Glomerular endothelial cell (primary cell): ENCODE measurements around the gene NHP2. TPM values are rescaled to one million over a fixed set of nuclear protein-coding genes. Genes with fewer than 3 reads are reported as not detected.
"Not testable (repeated sequence)": the region's sequence is repeated elsewhere in the genome, so short reads cannot be mapped to it uniquely, and the experiment has no call there.

Experiments used
- DNase-seq: peaks from one replicate; pipeline ENCODE4 v3.0.0-alpha.2; 2011; ENCODE audit warnings: low read depth, low spot score; ENCODE audit errors: extremely low read depth
- total RNA-seq: library from RNA; depleted of rRNA; stranded (reverse); fragments of >200 nt; gene quantifications from 2 replicates; pipeline ENCODE4 v1.2.3, GENCODE V29; 2015

NHP2 gene
- total RNA-seq: 242 and 354 TPM in 2 replicates

GRCh38 chr5:178153530-178154340, at the start of gene NHP2:
Gene NHP2, minus strand, starts transcription at chr5:178153885. Its CDS starts 68 bp downstream, at chr5:178153817.
- peak; percentile 93 for DNase-seq

GRCh38 chr5:178202541-178202940, 48.9 kb upstream of the NHP2 start:
- no peak for DNase-seq

- DNase-seq: no peak
These were observed 48.2 kb upstream of the NHP2 start for GRCh38 chr5:178201927-178202235.

- DNase-seq: no peak
These were observed 47.7 kb upstream of the NHP2 start for GRCh38 chr5:178201221-178201926.

GRCh38 chr5:178199581-178200434, 46.1 kb upstream of the NHP2 start:
- DNase-seq: no peak

GRCh38 chr5:178198706-178199105, 45.0 kb upstream of the NHP2 start:
- DNase-seq: no peak

GRCh38 chr5:178198151-178198550, 44.5 kb upstream of the NHP2 start:
- not testable (repeated sequence) for DNase-seq

- DNase-seq: no peak
These were observed 43.3 kb upstream of the NHP2 start for GRCh38 chr5:178196986-178197385.

GRCh38 chr5:178196281-178196812, 42.7 kb upstream of the NHP2 start:
- DNase-seq: no peak

- DNase-seq: no peak
These were observed 40.3 kb upstream of the NHP2 start for GRCh38 chr5:178194026-178194425.

- DNase-seq: no peak
These were observed 39.6 kb upstream of the NHP2 start for GRCh38 chr5:178193251-178193809.

GRCh38 chr5:178192787-178193186, 39.1 kb upstream of the NHP2 start:
- DNase-seq: no peak

- no peak for DNase-seq
These were observed 38.6 kb upstream of the NHP2 start for GRCh38 chr5:178192244-178192643.

GRCh38 chr5:178191661-178192060, 38.0 kb upstream of the NHP2 start:
- no peak for DNase-seq

GRCh38 chr5:178189433-178189832, 35.7 kb upstream of the NHP2 start:
- DNase-seq: no peak

GRCh38 chr5:178187014-178187413, 33.3 kb upstream of the NHP2 start, which contains the start of gene GMCL2:
Gene GMCL2, minus strand, starts transcription at chr5:178187371. Its CDS starts 72 bp downstream, at chr5:178187299.
- DNase-seq: no peak

- no peak for DNase-seq
These were observed 32.7 kb upstream of the NHP2 start for GRCh38 chr5:178186427-178186826.

- no peak for DNase-seq
These were observed 28.6 kb upstream of the NHP2 start for GRCh38 chr5:178182158-178182876.

- no peak for DNase-seq
These were observed 26.6 kb upstream of the NHP2 start for GRCh38 chr5:178180141-178180863.
